GM18498 (cell line): ENCODE results near the gene RALGAPA2.

Experiments used
- ATAC-seq: cut with Tn5 transposase; IDR thresholded peaks from one replicate; pipeline ENCODE4 v1.9.1; 2021; ENCODE audit warnings: mild to moderate bottlenecking, moderate library complexity; ENCODE audit not compliant: unreplicated experiment

RALGAPA2 gene

GRCh38 chr20:20687319-20687718, 25.1 kb downstream of the RALGAPA2 start:
- ATAC-seq: no peak

DNA sequence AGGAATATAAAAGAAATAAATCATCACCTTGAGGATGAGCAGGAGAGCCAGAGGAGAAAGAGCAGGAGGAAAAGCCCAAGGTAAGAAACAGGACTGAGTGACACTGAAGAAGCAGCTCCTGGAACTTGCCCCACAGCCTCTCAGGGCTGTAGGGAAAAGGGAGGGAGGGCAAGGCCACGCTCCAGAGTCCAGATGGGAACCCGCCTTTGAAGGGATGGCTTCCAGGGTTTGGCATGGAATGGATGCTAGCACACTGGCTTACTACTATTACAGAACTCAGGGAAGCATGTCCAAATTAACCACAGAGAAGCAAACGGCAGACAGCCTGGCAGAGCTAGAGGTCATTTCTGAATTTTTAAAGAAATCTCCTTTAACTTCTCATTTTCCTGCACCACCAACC, 26.8 kb downstream of the RALGAPA2 start:
- ATAC-seq: no peak

GRCh38 chr20:20683481-20684321, 28.7 kb downstream of the RALGAPA2 start:
- no peak for ATAC-seq

GRCh38 chr20:20683020-20683419, 29.4 kb downstream of the RALGAPA2 start:
- no peak for ATAC-seq

- peak; percentile 44 for ATAC-seq
Measured at GRCh38 chr20:20680991-20681508, 31.4 kb downstream of the RALGAPA2 start.

- ATAC-seq: no peak
Measured at GRCh38 chr20:20679316-20679715, 33.1 kb downstream of the RALGAPA2 start.

GRCh38 chr20:20677186-20677585, 35.3 kb downstream of the RALGAPA2 start:
- no peak for ATAC-seq

GRCh38 chr20:20668639-20669038, 43.8 kb downstream of the RALGAPA2 start:
- peak; percentile 98 for ATAC-seq

- no peak for ATAC-seq
Measured at GRCh38 chr20:20666359-20666758, 46.1 kb downstream of the RALGAPA2 start.

GRCh38 chr20:20665606-20666332, 46.7 kb downstream of the RALGAPA2 start:
- ATAC-seq: no peak

- ATAC-seq: peak; percentile 48
Measured at GRCh38 chr20:20664795-20665589, 47.5 kb downstream of the RALGAPA2 start.

DNA sequence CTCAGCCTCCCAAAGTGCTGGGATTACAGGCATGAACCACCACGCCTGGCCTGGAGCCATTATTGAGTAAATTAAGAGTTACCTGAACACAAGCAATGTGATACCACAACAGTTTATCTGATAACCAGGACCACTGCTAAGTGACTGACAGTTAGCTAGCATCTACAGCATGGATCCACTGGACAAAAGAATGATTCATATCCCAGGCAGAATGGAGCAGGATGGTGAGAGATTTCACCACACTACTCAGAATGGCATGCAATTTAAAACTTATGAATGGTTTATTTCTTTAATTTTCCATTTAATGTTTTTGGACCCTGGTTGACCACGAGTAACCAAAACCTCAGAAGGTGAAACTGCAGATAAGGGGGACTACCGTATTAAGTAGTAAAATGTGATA, 48.6 kb downstream of the RALGAPA2 start:
- ATAC-seq: no peak

GRCh38 chr20:20658871-20659431, 53.5 kb downstream of the RALGAPA2 start:
- ATAC-seq: no peak

DNA sequence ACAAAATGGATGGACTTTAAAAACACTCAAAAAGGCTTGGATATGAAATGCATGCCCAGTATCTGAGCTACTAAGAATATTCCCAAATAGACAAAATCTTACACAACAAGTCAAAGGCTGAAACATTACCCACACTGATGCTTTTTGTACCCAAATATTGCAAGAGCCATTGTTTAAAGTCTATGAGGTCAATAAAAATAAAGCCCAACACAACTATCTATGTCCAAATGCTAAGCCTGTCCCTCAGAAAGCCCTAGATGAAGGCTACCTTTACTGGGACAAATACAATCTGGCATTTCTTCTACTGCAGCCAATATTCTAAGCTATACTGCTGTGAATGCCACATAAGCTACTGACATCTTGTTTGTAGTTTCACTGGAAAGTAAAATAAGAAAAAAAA, 54.3 kb downstream of the RALGAPA2 start:
- ATAC-seq: no peak

DNA sequence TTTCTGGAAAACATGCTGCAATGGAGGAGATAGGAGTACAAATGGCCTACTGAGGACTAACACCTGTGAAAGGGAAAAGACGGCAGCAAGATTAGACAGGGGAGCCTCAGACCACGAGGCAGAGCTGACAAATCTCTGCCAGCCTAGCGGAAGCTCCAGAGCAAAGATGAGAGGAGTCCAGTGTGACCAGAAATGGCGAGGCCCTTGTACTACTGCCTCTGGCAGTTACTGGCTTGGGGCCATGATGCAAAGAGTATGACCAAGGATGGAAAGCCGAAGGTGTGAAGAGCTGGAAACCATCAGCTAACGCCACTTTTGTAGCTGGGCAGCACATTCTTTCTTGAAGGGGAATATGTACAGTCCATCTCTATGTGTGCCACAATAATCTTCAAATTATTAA, 55.4 kb downstream of the RALGAPA2 start:
- ATAC-seq: no peak

DNA sequence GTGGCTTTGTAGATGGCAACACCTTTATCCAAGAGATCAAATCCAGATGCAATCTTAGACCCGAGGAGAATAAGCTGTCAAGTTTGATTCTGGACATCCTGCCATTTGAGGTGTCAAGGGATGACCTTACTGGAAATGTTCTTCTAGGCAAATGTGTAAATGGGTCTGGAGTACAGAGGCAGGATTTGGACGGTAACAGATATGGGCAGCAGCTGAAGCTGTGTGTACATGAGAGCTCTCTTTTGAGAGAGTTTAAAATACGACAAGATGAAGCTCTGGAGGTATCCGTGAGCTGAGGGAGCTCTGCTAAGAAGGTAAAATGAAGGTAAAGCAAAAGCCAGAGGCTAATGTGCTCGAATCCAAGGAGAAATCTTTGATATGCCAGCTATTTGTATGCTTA, 56.6 kb downstream of the RALGAPA2 start:
- ATAC-seq: no peak

DNA sequence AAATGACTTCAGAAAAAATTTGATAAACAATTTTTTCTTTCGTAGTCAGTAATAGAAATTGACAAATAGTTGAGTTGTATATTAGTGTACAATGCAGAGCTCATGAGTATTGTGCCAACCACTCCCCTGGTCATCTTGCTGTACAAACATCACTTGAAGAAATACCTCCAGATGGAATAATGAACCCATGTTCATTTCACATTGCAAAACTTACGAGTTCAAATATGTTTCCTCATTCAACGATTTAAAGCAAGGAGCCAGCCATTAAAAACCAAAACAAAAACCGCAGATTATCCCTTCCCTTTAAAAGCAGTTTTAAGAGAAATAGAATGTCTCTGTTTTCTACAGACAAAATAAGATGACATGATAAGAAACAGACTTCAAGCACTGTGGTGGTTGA, 62.5 kb downstream of the RALGAPA2 start:
- no peak for ATAC-seq

GRCh38 chr20:20643927-20644326, 68.5 kb downstream of the RALGAPA2 start:
- ATAC-seq: no peak

GRCh38 chr20:20641783-20642182, 70.7 kb downstream of the RALGAPA2 start:
- ATAC-seq: no peak

- no peak for ATAC-seq
Measured at GRCh38 chr20:20638878-20639277, 73.6 kb downstream of the RALGAPA2 start.
